Daoy (cell line): ENCODE data around the gene ADAMTS8. TPM values are rescaled to one million over a fixed set of nuclear protein-coding genes. Genes with fewer than 3 reads are reported as not detected.

Source experiments
- DNase-seq: peaks from one replicate; pipeline ENCODE4 v3.0.0-alpha.2; 2015; ENCODE audit warnings: low read depth
- total RNA-seq: library from RNA; depleted of rRNA; stranded (reverse); fragments of >200 nt; shearing (Covaris generic); gene quantifications from 2 replicates; pipeline ENCODE4 v1.2.3, GENCODE V29; 2014

ADAMTS8 gene
- total RNA-seq, 1 experiment from 2014 or later, result not detected

- no peak for DNase-seq
Observed at GRCh38 chr11:130462101-130462885, 33.9 kb upstream of the ADAMTS8 start.

GRCh38 chr11:130459521-130459920, 31.1 kb upstream of the ADAMTS8 start:
- no peak for DNase-seq

GRCh38 chr11:130458410-130458729, 30.0 kb upstream of the ADAMTS8 start:
- no peak for DNase-seq

GRCh38 chr11:130457623-130458409, 29.4 kb upstream of the ADAMTS8 start:
- no peak for DNase-seq

- no peak for DNase-seq
Observed at GRCh38 chr11:130456286-130456685, 27.9 kb upstream of the ADAMTS8 start.

- no peak for DNase-seq
Observed at GRCh38 chr11:130455483-130456127, 27.2 kb upstream of the ADAMTS8 start.

- DNase-seq, result peak; percentile 39
Observed at GRCh38 chr11:130454491-130455252, 26.3 kb upstream of the ADAMTS8 start.

GRCh38 chr11:130452940-130453339, 24.5 kb upstream of the ADAMTS8 start:
- no peak for DNase-seq

GRCh38 chr11:130452176-130452575, 23.8 kb upstream of the ADAMTS8 start:
- DNase-seq, result no peak

GRCh38 chr11:130451231-130452019, 23.0 kb upstream of the ADAMTS8 start:
- DNase-seq, result peak; percentile 75

- peak; percentile 93 for DNase-seq
Observed at GRCh38 chr11:130449996-130450769, 21.8 kb upstream of the ADAMTS8 start.

GRCh38 chr11:130449310-130449990, 21.0 kb upstream of the ADAMTS8 start:
- no peak for DNase-seq

GRCh38 chr11:130448416-130449309, 20.3 kb upstream of the ADAMTS8 start, which contains the start of gene ADAMTS15:
Gene ADAMTS15 (plus strand): TSS chr11:130448645. CDS start chr11:130448974, 329 bp downstream.
- DNase-seq, result peak; percentile 93

GRCh38 chr11:130448039-130448415, 19.6 kb upstream of the ADAMTS8 start:
- no peak for DNase-seq

- DNase-seq, result no peak
Observed at GRCh38 chr11:130445788-130446187, 17.4 kb upstream of the ADAMTS8 start.

- DNase-seq, result no peak
Observed at GRCh38 chr11:130442737-130443136, 14.3 kb upstream of the ADAMTS8 start.

GRCh38 chr11:130441719-130442118, 13.3 kb upstream of the ADAMTS8 start:
- DNase-seq, result no peak

- no peak for DNase-seq
Observed at GRCh38 chr11:130439876-130440275, 11.5 kb upstream of the ADAMTS8 start.

- DNase-seq, result no peak
Observed at GRCh38 chr11:130439160-130439519, 10.7 kb upstream of the ADAMTS8 start.
